Fibroblast of lung (primary cell): Measurements from ENCODE around the gene KPNB1. TPM values are rescaled to one million over a fixed set of nuclear protein-coding genes. Genes with fewer than 3 reads are reported as not detected.

Source experiments
- DNase-seq, 2 donors: peaks; one replicate each; pipeline versions ENCODE4 v3.0.0 to v3.0.0-alpha.2; 2010; ENCODE audit warnings: low read depth in 2 of 2
- H2AFZ ChIP-seq: 2 replicates; pipeline ENCODE4 v1.5.1; 2012; ENCODE audit warnings: low read length, control low read depth, inconsistent platforms
- H3K27ac ChIP-seq: 2 replicates; pipeline ENCODE4 v1.5.1; 2011; ENCODE audit warnings: low read length, control low read depth; ENCODE audit not compliant: insufficient read depth
- H3K27me3 ChIP-seq: 2 replicates; pipeline ENCODE4 v1.5.1; 2011; ENCODE audit warnings: mild to moderate bottlenecking, low read length; ENCODE audit not compliant: control insufficient read depth, insufficient read depth
- H3K36me3 ChIP-seq: 2 replicates; pipeline ENCODE4 v1.5.1; 2011; ENCODE audit warnings: low read length; ENCODE audit not compliant: control insufficient read depth, insufficient read depth
- H3K4me1 ChIP-seq: 2 replicates; pipeline ENCODE4 v1.5.1; 2011; ENCODE audit warnings: low read length; ENCODE audit not compliant: control insufficient read depth, insufficient read depth; ENCODE audit errors: extremely low read depth
- H3K4me2 ChIP-seq: 2 replicates; pipeline ENCODE4 v1.5.1; 2011; ENCODE audit warnings: low read length, control low read depth; ENCODE audit not compliant: insufficient read depth; ENCODE audit errors: extremely low read depth
- H3K4me3 ChIP-seq, 4 experiments: fragments of 200-600 bp in 1 of 4; sonication (generic) in 1 of 4; replicated peaks in 1 of 4; 2 replicates each; pipeline ENCODE4 v1.5.1; 2011 to 2016; ENCODE audit warnings: low read length in 4 of 4, low read depth in 3 of 4, mild to moderate bottlenecking in 3 of 4, control low read depth in 2 of 4, inconsistent platforms in 1 of 4, mixed read lengths in 1 of 4; ENCODE audit not compliant: insufficient read depth in 1 of 4; ENCODE audit errors: control extremely low read depth in 1 of 4
- H3K79me2 ChIP-seq: 2 replicates; pipeline ENCODE4 v1.5.1; 2012; ENCODE audit warnings: mild to moderate bottlenecking, low read length, inconsistent platforms; ENCODE audit not compliant: control insufficient read depth, insufficient read depth
- H3K9ac ChIP-seq: 2 replicates; pipeline ENCODE4 v1.5.1; 2011; ENCODE audit warnings: mild to moderate bottlenecking, low read length, control low read depth; ENCODE audit not compliant: insufficient read depth
- H3K9me3 ChIP-seq: 2 replicates; pipeline ENCODE4 v1.5.1; 2012; ENCODE audit warnings: low read depth, low read length; ENCODE audit not compliant: control insufficient read depth, insufficient read depth
- H4K20me1 ChIP-seq: 2 replicates; pipeline ENCODE4 v1.5.1; 2011; ENCODE audit warnings: low read length; ENCODE audit not compliant: control insufficient read depth, insufficient read depth; ENCODE audit errors: extremely low read depth
- CTCF ChIP-seq, 2 donors: IDR thresholded peaks in 1 of 2; conservative IDR thresholded peaks in 1 of 2; 1 replicate in 1 of 2; 2 replicates in 1 of 2; pipeline ENCODE4 v1.5.1; 2011 to 2012; ENCODE audit warnings: low read length in 2 of 2, control low read depth in 1 of 2, inconsistent platforms in 1 of 2, low read depth in 1 of 2, mild to moderate bottlenecking in 1 of 2
- EZH2 ChIP-seq: IDR thresholded peaks from 2 replicates; pipeline ENCODE4 v1.5.1; 2012; ENCODE audit warnings: low read length, control low read depth, mild to moderate bottlenecking; ENCODE audit errors: missing control alignments
- polyA plus RNA-seq, 2 donors: library from polyadenylated mRNA; depleted of rRNA in 1 of 2; stranded (reverse) in 1 of 2; unstranded in 1 of 2; fragments of >200 nt; gene quantifications; 2 replicates each; pipeline ENCODE4 v1.2.1, GENCODE V29; 2011 to 2012; ENCODE audit warnings: missing spikeins in 1 of 2
- total RNA-seq: library from RNA; depleted of rRNA; stranded (reverse); fragments of >200 nt; gene quantifications from 2 replicates; pipeline ENCODE4 v1.2.1, GENCODE V29; 2014

Gene KPNB1
- total and polyA plus RNA-seq, 2 donors (not counting 1 experiment from before 2014, with no cell fraction given): 253 to 267 TPM

GRCh38 chr17:47635734-47636133 lies 14.0 kb upstream of the KPNB1 start:
- no peaks in the 10 kb centered on the region for H3K27me3 ChIP-seq
- no peak for DNase-seq
- no peak overlapping the region for H3K9ac ChIP-seq
- no peak overlapping the region for H2AFZ ChIP-seq
- H3K36me3 ChIP-seq: no peaks in the 10 kb centered on the region
- no peak overlapping the region for H3K27ac ChIP-seq
- H3K4me3 ChIP-seq: no peak overlapping the region
- H3K4me1 ChIP-seq: no peaks in the 10 kb centered on the region
- TF ChIP-seq CTCF (conservative IDR thresholded peaks at IDR 0.05 in 1 of 2, IDR thresholded peaks at IDR 0.05 in 1 of 2; ENCODE audit: low read depth in 1 of 2, low read length in 2 of 2) (no peak), EZH2 (no peak)
- no peaks in the 10 kb centered on the region for H4K20me1 ChIP-seq
- no peaks in the 10 kb centered on the region for H3K79me2 ChIP-seq
- no peak overlapping the region for H3K4me2 ChIP-seq
- no peaks in the 10 kb centered on the region for H3K9me3 ChIP-seq

GRCh38 chr17:47636273-47637030 lies 13.3 kb upstream of the KPNB1 start:
- H3K4me3 ChIP-seq: no peak overlapping the region
- no peaks in the 10 kb centered on the region for H4K20me1 ChIP-seq
- DNase-seq: no peak
- H3K9me3 ChIP-seq: no peaks in the 10 kb centered on the region
- H3K27ac ChIP-seq: no peak overlapping the region
- H2AFZ ChIP-seq: no peak overlapping the region
- H3K36me3 ChIP-seq: no peaks in the 10 kb centered on the region
- TF ChIP-seq EZH2 (no peak), CTCF (conservative IDR thresholded peaks at IDR 0.05 in 1 of 2, IDR thresholded peaks at IDR 0.05 in 1 of 2; ENCODE audit: low read depth in 1 of 2, low read length in 2 of 2) (no peak)
- no peak overlapping the region for H3K4me2 ChIP-seq
- H3K79me2 ChIP-seq: no peaks in the 10 kb centered on the region
- H3K27me3 ChIP-seq: no peaks in the 10 kb centered on the region
- no peaks in the 10 kb centered on the region for H3K4me1 ChIP-seq
- H3K9ac ChIP-seq: no peak overlapping the region

GRCh38 chr17:47638903-47639302 lies 10.8 kb upstream of the KPNB1 start:
- TF ChIP-seq EZH2 (no peak), CTCF (conservative IDR thresholded peaks at IDR 0.05 in 1 of 2, IDR thresholded peaks at IDR 0.05 in 1 of 2; ENCODE audit: low read depth in 1 of 2, low read length in 2 of 2) (no peak)
- Histone ChIP-seq H3K9ac (no peak overlapping the region), H3K9me3 (no peaks in the 10 kb centered on the region), H2AFZ (no peak overlapping the region), H3K79me2 (no peaks in the 10 kb centered on the region), H3K4me3 (no peak overlapping the region), H3K27ac (no peak overlapping the region), H3K4me2 (no peak overlapping the region), H4K20me1 (no peaks in the 10 kb centered on the region), H3K4me1 (no peaks in the 10 kb centered on the region), H3K27me3 (no peaks in the 10 kb centered on the region), H3K36me3 (no peaks in the 10 kb centered on the region)
- no peak for DNase-seq
